Measurements from ENCODE around the gene HSD17B2. TPM values are rescaled to one million over a fixed set of nuclear protein-coding genes. Genes with fewer than 3 reads are reported as not detected.

Gene HSD17B2
- polyA plus RNA-seq, 1 of the 3 experiments (the other 2 are of a cell fraction): not detected

DNA sequence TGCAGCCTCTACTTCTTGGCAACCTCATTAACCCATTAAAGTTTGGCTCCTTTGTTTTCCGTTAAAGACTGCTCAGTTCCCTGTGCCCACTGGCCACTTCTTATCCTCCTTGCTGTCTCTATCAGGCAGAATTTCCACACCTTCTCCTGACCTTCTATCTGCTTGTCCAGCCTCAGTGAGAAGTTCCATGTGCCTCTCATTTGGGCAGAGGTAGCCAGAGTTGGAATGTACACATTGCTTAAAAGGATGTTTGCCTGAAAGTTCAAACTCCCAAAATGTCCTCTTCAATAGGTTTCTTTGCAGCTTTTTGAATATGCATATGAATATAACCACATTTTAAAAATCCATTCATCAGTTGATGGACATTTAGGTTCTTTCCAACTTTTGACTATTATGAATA lies 47.0 kb downstream of the HSD17B2 start (continued):
- TF ChIP-seq REST (IDR thresholded peaks at IDR 0.05; ENCODE audit: low read depth, low read length) (no peak), TCF12 (IDR thresholded peaks at IDR 0.05) (no peak), IRF3 (IDR thresholded peaks at IDR 0.05; ENCODE audit: low read depth, low read length) (no peak), RXRA (IDR thresholded peaks at IDR 0.05; ENCODE audit: borderline replicate concordance, low read depth) (no peak), FOXM1 (IDR thresholded peaks at IDR 0.05; ENCODE audit: low read depth) (no peak), EZH2phosphoT487 (IDR thresholded peaks at IDR 0.05; ENCODE audit: borderline replicate concordance, low read depth) (no peak), GATA2 (CRISPR knock-in tag; IDR thresholded peaks at IDR 0.05) (no peak)

DNA sequence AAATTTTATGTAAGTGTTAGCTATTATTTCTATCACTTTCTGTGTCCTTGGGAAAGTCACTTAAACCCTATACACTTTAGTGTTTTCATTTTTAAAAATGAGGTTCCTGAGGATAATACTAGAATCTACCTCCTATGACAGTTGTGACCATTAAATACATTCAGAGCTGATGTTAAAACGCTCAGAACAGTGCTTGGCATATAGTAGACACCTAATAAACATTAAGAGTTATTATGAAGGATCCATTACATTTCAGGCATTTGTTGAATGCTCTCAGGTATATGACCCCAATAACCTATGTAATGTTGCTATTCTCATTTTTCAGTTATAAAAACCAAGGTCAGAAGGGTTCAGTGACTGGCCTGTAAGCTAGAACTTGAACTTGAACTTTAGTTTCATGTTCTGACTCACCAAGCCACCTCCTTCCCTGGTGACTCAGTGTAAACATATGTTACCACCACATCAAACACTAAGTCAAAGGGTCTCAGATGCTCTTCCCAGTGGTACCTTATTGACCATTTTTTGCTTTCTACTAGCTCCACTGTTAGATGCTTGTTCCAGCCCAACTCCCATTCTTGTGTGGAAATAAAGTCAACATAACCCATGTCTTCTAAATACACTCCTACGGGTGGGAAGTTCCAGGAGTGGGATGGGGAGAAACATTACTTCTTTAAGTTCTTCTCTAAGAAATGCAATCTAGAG lies 47.6 kb downstream of the HSD17B2 start:
- H2AFZ ChIP-seq (ENCODE audit: low read depth): no peak overlapping the region
- ChIA-PET CTCF (interaction anchor here (1.2 kb wide), 1 partner anchor 21 kb away, joined by 3 read pairs; no protein-coding TSS in a partner anchor), POLR2A (no interaction called here)
- no peaks in the 10 kb centered on the region for H3K79me2 ChIP-seq (ENCODE audit: insufficient read depth)
- no peaks in the 10 kb centered on the region for H3K36me3 ChIP-seq (replicated peaks in 1 of 2; ENCODE audit: control insufficient read depth in 1 of 2, insufficient read depth in 2 of 2, low read length in 1 of 2)
- H3K4me1 ChIP-seq (ENCODE audit: control insufficient read depth in 1 of 2, insufficient read depth in 2 of 2, low read depth in 1 of 2, low read length in 1 of 2): no peaks in the 10 kb centered on the region
- no peaks in the 10 kb centered on the region for H3F3A ChIP-seq (replicated peaks; ENCODE audit: insufficient read depth)
- H3K4me3 ChIP-seq (ENCODE audit: low read depth in 2 of 2, low read length in 1 of 2): no peak overlapping the region
- H3K9me2 ChIP-seq: no peaks in the 10 kb centered on the region
- H3K9ac ChIP-seq: no peak overlapping the region
- H4K20me1 ChIP-seq (ENCODE audit: insufficient read depth): no peaks in the 10 kb centered on the region
- 2% methylated on average over 2 of the region's 2 CpGs for WGBS (ENCODE audit: low lambda C conversion rate)
- peaks cover 13% of the 10 kb centered on the region for H3K27me3 ChIP-seq (ENCODE audit: insufficient read depth)
- H3K4me2 ChIP-seq: no peak overlapping the region
- DNase-seq: no peak
- H3K27ac ChIP-seq (ENCODE audit: low read depth in 2 of 2, low read length in 1 of 2): no peak overlapping the region
- H3K9me3 ChIP-seq: no peaks in the 10 kb centered on the region
- TF ChIP-seq RFX5 (IDR thresholded peaks at IDR 0.05; ENCODE audit: low read length) (no peak), RAD21 (IDR thresholded peaks at IDR 0.05; ENCODE audit: low read length) (no peak), USF2 (IDR thresholded peaks at IDR 0.05; ENCODE audit: borderline replicate concordance, low read depth, low read length) (no peak), NFIC (IDR thresholded peaks at IDR 0.05; ENCODE audit: borderline replicate concordance) (no peak), REST (IDR thresholded peaks at IDR 0.05; ENCODE audit: low read depth, low read length) (no peak), FOXM1 (IDR thresholded peaks at IDR 0.05; ENCODE audit: low read depth) (no peak), SIN3A (IDR thresholded peaks at IDR 0.05; ENCODE audit: borderline replicate concordance, low read depth, low read length) (no peak), NRF1 (IDR thresholded peaks at IDR 0.05; ENCODE audit: low read depth, low read length) (no peak), TAF1 (IDR thresholded peaks at IDR 0.05; ENCODE audit: borderline replicate concordance, low read depth, low read length) (no peak), MEF2A (IDR thresholded peaks at IDR 0.05; ENCODE audit: borderline replicate concordance, low read depth) (no peak)
- TF ChIP-seq, protein P1, sequence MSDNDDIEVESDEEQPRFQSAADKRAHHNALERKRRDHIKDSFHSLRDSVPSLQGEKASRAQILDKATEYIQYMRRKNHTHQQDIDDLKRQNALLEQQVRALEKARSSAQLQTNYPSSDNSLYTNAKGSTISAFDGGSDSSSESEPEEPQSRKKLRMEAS (IDR thresholded peaks at IDR 0.05; ENCODE audit: low read depth): no peak
- TF ChIP-seq, protein P2, sequence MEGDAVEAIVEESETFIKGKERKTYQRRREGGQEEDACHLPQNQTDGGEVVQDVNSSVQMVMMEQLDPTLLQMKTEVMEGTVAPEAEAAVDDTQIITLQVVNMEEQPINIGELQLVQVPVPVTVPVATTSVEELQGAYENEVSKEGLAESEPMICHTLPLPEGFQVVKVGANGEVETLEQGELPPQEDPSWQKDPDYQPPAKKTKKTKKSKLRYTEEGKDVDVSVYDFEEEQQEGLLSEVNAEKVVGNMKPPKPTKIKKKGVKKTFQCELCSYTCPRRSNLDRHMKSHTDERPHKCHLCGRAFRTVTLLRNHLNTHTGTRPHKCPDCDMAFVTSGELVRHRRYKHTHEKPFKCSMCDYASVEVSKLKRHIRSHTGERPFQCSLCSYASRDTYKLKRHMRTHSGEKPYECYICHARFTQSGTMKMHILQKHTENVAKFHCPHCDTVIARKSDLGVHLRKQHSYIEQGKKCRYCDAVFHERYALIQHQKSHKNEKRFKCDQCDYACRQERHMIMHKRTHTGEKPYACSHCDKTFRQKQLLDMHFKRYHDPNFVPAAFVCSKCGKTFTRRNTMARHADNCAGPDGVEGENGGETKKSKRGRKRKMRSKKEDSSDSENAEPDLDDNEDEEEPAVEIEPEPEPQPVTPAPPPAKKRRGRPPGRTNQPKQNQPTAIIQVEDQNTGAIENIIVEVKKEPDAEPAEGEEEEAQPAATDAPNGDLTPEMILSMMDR (IDR thresholded peaks at IDR 0.05): no peak

Data from SK-N-SH (cell line).